ENCODE results near the gene DNAAF1.
"Not testable (repeated sequence)": the region's sequence is repeated elsewhere in the genome, so short reads cannot be mapped to it uniquely, and the experiment has no call there.

DNAAF1 gene

GRCh38 chr16:84214451-84215066 is 69.5 kb downstream of the DNAAF1 start:
- DNase-seq, result no peak

DNA sequence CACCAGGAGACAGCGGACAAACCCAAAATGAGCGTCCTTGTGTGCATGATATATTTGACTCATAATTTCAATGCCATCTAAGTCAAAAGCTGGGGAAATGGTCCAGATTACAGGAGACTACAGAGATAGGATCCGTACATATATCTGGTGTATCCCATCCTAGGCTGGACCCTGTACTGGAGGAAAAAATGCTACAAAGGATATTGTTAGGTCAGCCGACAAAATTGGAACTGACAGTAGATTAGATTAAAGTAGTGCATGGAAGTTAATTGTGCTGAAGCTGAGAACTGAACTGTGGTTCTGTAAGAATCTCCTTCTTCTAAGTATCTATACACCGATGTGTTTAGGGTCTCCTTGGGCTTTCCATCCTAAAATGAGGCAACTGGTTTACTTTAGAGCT is 70.4 kb downstream of the DNAAF1 start:
- DNase-seq, result no peak

GRCh38 chr16:84216144-84216543 is 71.0 kb downstream of the DNAAF1 start:
- not testable (repeated sequence) for DNase-seq

- DNase-seq, result no peak
Measured at GRCh38 chr16:84218176-84218823, 73.2 kb downstream of the DNAAF1 start.

- DNase-seq, result no peak
Measured at GRCh38 chr16:84218956-84219355, 73.8 kb downstream of the DNAAF1 start.

DNA sequence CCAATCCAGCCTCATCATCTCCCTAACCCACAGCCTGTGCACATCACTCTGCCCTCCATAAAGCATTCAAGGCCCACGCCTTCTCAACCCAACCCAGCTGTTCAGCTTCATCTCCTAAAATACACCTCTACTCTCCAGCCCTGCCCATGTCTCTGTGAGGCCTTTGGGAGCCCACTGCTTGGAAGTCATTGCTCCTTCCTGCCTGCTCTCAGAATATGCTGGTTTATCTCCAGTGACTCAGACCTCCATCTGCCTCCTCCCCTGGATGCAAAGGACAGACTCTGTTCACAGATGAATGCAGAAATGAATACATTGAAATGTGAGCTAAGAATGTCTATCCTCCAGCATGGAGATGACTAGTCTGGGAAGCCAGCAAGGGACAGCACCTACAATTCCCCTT is 75.7 kb downstream of the DNAAF1 start:
- DNase-seq, result no peak

DNA sequence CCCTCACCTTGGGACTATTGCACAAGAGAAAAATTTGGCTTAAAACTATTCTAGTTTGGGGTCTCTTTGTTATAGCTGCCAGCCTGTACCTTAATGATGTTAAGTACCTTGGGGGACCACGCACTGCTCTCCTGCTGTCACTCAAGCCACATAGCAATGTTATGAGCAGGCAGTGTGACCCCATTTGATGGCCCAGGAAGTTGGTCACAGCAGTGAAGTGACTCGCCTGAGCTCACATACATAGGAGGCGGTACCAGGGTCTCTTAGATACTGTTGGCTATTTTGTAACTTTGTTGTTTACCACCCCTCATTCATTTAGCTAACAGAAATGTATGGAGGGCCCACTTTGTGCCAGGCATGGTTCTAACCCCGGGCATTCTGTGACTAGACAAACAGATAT is 78.3 kb downstream of the DNAAF1 start:
- DNase-seq, result no peak

DNA sequence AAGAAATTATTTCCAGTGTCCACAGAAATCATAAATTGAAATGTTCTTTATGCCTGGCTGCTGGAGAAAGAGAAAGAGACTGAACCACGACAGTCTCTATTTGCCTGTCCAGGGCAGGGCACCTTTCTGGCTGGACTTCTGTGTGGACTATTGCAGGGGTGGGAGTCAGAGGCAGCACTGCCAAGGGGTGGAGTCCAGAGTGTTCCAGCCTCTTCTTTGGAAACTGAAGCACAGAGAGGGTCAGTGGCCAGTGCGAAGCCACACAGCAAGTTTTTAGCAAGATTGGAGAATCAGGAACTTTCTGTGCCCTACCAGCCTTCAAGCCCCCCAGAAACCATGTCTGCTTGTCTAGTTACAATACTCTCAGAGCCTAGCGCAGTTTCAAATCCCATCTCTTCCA is 79.4 kb downstream of the DNAAF1 start:
- DNase-seq, result no peak

- DNase-seq, result no peak
Measured at GRCh38 chr16:84225126-84225525, 80.0 kb downstream of the DNAAF1 start.

- no peak for DNase-seq
Measured at GRCh38 chr16:84225571-84225970, 80.5 kb downstream of the DNAAF1 start.

DNA sequence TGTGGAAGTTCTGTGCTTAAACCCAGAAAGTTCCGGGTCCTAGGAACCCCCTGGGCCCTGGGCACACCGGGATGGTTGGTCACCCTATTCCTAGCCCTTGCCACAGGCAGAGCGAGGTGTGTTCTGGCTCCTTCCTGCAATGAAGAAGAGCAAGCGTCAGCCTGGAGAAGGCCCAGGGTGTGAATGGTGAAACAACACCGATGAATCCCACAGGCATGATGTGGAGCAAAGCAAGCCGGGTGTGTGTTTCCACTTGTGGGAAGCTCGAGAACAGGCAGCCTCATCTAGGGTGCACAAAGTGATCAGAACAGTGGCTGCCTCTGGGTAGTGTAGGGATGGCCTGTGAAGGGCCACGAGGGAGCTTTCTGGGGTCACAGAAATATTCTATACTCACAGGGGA is 80.9 kb downstream of the DNAAF1 start:
- no peak for DNase-seq
